VCaP (cell line): Measurements from ENCODE around the gene PRPF38B.

ENCODE experiments used
- H3K27ac ChIP-seq: fragments of 450-650 bp; 2 replicates; pipeline ENCODE4 v1.5.1; 2017
- CTCF ChIP-seq: fragments of 450-650 bp; conservative IDR thresholded peaks from 2 replicates; pipeline ENCODE4 v1.5.1; 2017; ENCODE audit warnings: mild to moderate bottlenecking, moderate library complexity

The PRPF38B gene

GRCh38 chr1:108717774-108718316 is 25.7 kb downstream of the PRPF38B start:
- H3K27ac ChIP-seq: no peak overlapping the region
- no peak for TF ChIP-seq CTCF

- TF ChIP-seq CTCF: no peak
- no peak overlapping the region for H3K27ac ChIP-seq
Observed at GRCh38 chr1:108718927-108719655, 27.0 kb downstream of the PRPF38B start.

GRCh38 chr1:108719656-108720435 is 27.7 kb downstream of the PRPF38B start:
- H3K27ac ChIP-seq: no peak overlapping the region
- no peak for TF ChIP-seq CTCF

GRCh38 chr1:108722292-108722691 is 30.2 kb downstream of the PRPF38B start:
- H3K27ac ChIP-seq: no peak overlapping the region
- no peak for TF ChIP-seq CTCF

DNA sequence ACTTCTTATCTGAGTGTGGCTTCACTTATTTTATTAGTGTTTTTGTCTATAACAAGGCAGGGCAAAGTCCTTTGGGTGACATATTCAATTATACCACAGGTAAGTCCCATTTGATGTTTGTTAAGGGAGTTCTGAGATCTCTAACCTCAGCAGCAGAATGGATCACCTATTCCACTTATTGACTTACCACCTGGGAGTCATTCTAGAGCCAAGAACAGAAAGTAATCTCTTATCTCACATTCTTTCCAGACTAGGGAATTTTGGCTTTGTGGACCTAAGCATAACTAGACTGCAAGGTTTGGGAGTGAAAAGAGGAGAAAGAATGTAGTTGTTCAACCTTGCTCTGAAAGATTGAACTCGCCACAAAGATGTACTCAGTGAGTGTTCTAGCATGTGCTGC is 33.8 kb downstream of the PRPF38B start:
- H3K27ac ChIP-seq: no peak overlapping the region
- TF ChIP-seq CTCF: no peak

DNA sequence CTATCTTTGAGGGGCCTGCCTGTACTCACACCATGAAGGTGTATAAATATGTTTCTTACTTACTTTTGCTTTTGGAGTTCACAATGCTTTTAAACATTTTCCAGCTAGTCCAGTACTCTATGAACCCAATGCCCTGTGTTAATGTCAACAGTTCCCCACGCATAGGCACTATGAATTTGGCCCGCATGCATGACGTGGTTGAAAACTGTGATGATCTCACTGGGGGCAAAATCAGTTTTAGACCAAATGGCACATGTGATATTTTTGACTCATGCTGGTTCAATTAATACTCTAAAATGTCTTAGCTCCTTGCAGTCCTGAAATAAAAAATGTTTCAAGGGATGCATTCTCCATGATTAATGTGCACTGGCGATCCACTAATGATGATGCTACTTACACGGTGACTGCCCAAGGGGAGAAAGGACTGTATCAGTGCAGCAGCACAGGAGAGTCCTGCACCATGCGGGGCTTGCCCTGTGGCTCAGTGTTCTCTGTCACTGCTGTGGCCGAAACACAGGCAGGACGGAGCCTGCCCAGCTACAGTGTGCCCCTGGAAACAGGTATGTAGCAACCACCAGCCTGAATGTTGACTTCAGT is 36.3 kb downstream of the PRPF38B start:
- H3K27ac ChIP-seq: no peak overlapping the region
- TF ChIP-seq CTCF: no peak

- H3K27ac ChIP-seq: no peak overlapping the region
- TF ChIP-seq CTCF: no peak
Observed at GRCh38 chr1:108729481-108729880, 37.4 kb downstream of the PRPF38B start.
